HEK293T (cell line): ENCODE measurements around the gene LRRC59.

Source experiments
- CTCF ChIA-PET: fragments of 350-600 bp; formaldehyde crosslinking; extraction: SDS; loops from one replicate; lab custom pipeline; 2021; ENCODE audit warnings: antibody characterized with exemption, inconsistent platforms; lab: Yijun Ruan, JAX
- POLR2A ChIA-PET: fragments of 350-600 bp; formaldehyde crosslinking; extraction: SDS; loops from one replicate; lab custom pipeline; 2020; ENCODE audit warnings: antibody characterized with exemption, inconsistent platforms; lab: Yijun Ruan, JAX
- DNase-seq: peaks from one replicate; pipeline ENCODE4 v3.0.0; 2012; ENCODE audit warnings: mixed read lengths; ENCODE audit errors: extremely low spot score
- ARNT ChIP-seq: fragments of 450-650 bp; IDR thresholded peaks from 2 replicates; pipeline ENCODE4 v1.6.1; 2017; ENCODE audit warnings: mild to moderate bottlenecking
- BHLHE40 ChIP-seq: fragments of 450-650 bp; IDR thresholded peaks from 2 replicates; pipeline ENCODE4 v1.6.1; 2016; ENCODE audit warnings: mild to moderate bottlenecking, moderate library complexity, borderline replicate concordance
- CTBP1 ChIP-seq: fragments of 450-650 bp; IDR thresholded peaks from 2 replicates; pipeline ENCODE4 v1.6.1; 2016; ENCODE audit warnings: borderline replicate concordance
- ELF4 ChIP-seq: fragments of 450-650 bp; IDR thresholded peaks from 2 replicates; pipeline ENCODE4 v1.6.1; 2017; ENCODE audit warnings: antibody characterized with exemption
- FOXA1 ChIP-seq: fragments of 450-650 bp; IDR thresholded peaks from 2 replicates; pipeline ENCODE4 v1.6.1; 2016; ENCODE audit warnings: mild to moderate bottlenecking
- FOXK2 ChIP-seq: fragments of 450-650 bp; IDR thresholded peaks from 2 replicates; pipeline ENCODE4 v1.6.1; 2016; ENCODE audit warnings: mild to moderate bottlenecking
- FOXM1 ChIP-seq: fragments of 450-650 bp; IDR thresholded peaks from 2 replicates; pipeline ENCODE4 v1.6.1; 2017; ENCODE audit warnings: mild to moderate bottlenecking, borderline replicate concordance
- HDGF ChIP-seq: fragments of 450-650 bp; IDR thresholded peaks from 2 replicates; pipeline ENCODE4 v1.6.1; 2017; ENCODE audit warnings: antibody characterized with exemption, borderline replicate concordance
- L3MBTL2 ChIP-seq: fragments of 450-650 bp; conservative IDR thresholded peaks from 2 replicates; pipeline ENCODE4 v1.6.1; 2016; ENCODE audit warnings: mild to moderate bottlenecking
- LEF1 ChIP-seq: fragments of 450-650 bp; IDR thresholded peaks from 2 replicates; pipeline ENCODE4 v1.6.1; 2017; ENCODE audit warnings: mild to moderate bottlenecking, borderline replicate concordance
- NFRKB ChIP-seq: fragments of 450-650 bp; IDR thresholded peaks from 2 replicates; pipeline ENCODE4 v1.6.1; 2016; ENCODE audit warnings: mild to moderate bottlenecking, moderate library complexity
- SP1 ChIP-seq: fragments of 450-650 bp; IDR thresholded peaks from 2 replicates; pipeline ENCODE4 v1.6.1; 2017
- SUZ12 ChIP-seq: fragments of 450-650 bp; IDR thresholded peaks from 2 replicates; pipeline ENCODE4 v1.6.1; 2016; ENCODE audit warnings: mild to moderate bottlenecking
- TARDBP ChIP-seq: fragments of 450-650 bp; IDR thresholded peaks from 2 replicates; pipeline ENCODE4 v1.6.1; 2016
- ZNF384 ChIP-seq: fragments of 450-650 bp; IDR thresholded peaks from 2 replicates; pipeline ENCODE4 v1.6.1; 2016
- TF ChIP-seq, protein P1 (sequence below): fragments of 450-650 bp; IDR thresholded peaks from 2 replicates; pipeline ENCODE4 v1.6.1; 2016

LRRC59 gene

DNA sequence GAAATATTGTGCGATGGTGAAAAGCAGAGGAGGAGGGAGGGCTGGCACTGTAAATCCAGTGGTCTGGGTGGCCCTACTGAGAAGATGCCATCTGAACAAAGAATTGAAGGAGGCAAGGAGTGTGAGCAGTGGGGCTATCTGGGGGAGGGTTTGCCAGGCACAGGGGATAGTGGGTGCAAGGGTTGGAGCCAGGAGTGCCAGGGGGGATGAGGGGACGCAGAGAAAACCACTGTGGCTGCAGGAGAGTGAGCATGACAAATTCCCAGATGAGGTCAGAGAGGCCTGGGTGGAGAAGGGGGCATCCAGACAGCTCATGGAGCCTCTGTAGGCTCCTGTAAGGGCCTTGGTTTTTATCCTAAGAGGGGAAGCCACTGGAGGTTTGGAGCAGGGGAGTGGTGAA is 46.6 kb downstream of the LRRC59 start:
- ChIA-PET CTCF (no interaction called here), POLR2A (interaction anchor here (0.6 to 1.0 kb wide), 2 partner anchors 9 to 129 kb away, joined by 3 read pairs; no protein-coding TSS in a partner anchor)
- TF ChIP-seq FOXK2 (no peak), FOXM1 (no peak), ARNT (no peak), SUZ12 (no peak), NFRKB (no peak)
- TF ChIP-seq, protein P1, sequence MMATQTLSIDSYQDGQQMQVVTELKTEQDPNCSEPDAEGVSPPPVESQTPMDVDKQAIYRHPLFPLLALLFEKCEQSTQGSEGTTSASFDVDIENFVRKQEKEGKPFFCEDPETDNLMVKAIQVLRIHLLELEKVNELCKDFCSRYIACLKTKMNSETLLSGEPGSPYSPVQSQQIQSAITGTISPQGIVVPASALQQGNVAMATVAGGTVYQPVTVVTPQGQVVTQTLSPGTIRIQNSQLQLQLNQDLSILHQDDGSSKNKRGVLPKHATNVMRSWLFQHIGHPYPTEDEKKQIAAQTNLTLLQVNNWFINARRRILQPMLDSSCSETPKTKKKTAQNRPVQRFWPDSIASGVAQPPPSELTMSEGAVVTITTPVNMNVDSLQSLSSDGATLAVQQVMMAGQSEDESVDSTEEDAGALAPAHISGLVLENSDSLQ: no peak
- no peak for DNase-seq

DNA sequence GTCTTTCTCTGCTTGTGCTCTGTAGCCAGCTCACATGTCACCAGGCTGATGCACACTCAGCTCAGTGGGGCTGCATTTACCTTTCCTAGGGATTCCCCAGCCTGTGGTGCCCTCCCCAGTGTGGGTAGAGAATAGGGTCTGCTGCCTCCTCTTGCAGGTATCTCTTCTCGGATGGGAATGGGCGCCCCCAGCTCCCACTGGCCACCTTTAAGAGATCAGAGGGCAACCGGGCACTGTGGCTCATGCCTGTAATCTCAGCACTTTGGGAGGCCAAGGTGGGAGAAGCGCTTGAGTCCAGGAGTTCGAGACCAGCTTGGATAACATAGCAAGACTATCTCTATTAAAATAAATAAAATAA is 48.1 kb downstream of the LRRC59 start:
- ChIA-PET POLR2A (interaction anchor here (1.1 to 1.2 kb wide), 3 partner anchors 13 to 130 kb away, joined by 3 read pairs; no protein-coding TSS in a partner anchor), CTCF (interaction anchor here (0.5 to 1.7 kb wide), 2 partner anchors 8 to 13 kb away, joined by 3 to 6 read pairs; no protein-coding TSS in a partner anchor)
- TF ChIP-seq TARDBP (no peak), LEF1 (no peak), L3MBTL2 (no peak), FOXA1 (no peak), NFRKB (no peak), BHLHE40 (no peak), CTBP1 (no peak), FOXK2 (no peak), ZNF384 (no peak), ARNT (no peak), SP1 (no peak)
- TF ChIP-seq, protein P1: no peak
- no peak for DNase-seq

DNA sequence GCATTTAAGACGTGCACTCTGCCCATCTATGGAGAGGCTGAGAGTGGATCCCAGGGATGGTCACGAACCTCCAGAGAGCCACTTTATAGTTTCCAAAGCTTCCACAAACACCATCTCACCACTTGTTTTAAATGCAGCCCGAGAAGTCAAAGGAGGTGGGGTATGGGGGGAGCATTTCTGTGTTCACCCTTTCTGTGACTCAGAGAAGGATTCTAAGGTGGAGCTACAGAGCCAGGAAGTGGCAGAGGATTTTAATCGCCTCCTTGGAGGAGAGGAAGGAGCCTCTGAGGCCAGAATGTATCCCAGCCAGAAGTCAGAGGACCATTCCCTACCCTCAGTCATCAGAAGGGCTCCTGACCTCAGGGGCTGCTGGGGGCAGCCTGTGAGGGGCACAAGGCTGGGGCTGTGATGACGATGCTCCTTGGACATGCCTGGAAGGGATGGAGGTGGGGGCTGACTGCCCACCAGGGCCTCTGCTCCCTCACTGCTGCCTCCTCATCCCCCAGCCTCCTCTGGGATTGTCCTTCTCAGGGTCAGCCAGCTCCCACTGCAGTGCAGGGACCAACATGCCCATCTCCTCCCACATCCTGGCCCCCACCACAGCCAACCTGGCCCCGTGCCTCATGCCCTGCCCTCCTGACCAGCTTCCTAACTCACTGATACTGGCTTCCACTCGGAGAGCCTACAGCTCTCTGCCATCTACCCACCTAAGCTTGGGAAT is 48.6 kb downstream of the LRRC59 start:
- no peak for DNase-seq
- ChIA-PET POLR2A (interaction anchor here (1.1 to 1.2 kb wide), 3 partner anchors 13 to 131 kb away, joined by 3 read pairs; no protein-coding TSS in a partner anchor), CTCF (interaction anchor here (0.5 to 1.7 kb wide), 2 partner anchors 9 to 13 kb away, joined by 3 to 6 read pairs; no protein-coding TSS in a partner anchor)
- TF ChIP-seq HDGF: no peak
- TF ChIP-seq ARNT: no peak

DNA sequence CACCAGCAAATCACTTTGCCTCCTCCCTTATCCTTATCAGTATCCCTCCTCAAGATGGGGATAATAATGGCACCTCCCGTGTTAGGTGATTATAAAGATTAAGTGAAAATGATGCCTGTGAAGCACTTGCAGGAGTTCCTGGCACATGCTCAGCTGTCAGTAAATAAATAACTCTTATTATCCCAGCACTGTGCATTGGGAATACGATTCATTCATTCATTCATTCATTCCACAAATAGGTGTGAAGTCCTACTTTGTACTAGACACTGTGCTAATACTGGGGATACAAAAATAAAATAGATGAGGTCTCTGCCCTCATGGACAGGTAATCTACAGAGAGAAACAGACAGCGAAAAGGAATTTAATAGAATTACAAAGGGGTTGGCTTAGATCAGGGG is 49.4 kb downstream of the LRRC59 start:
- no peak for DNase-seq
- CTCF ChIA-PET: interaction anchor here (0.6 to 1.7 kb wide), 2 partner anchors 14 to 178 kb away, joined by 4 to 6 read pairs; no protein-coding TSS in a partner anchor
- POLR2A ChIA-PET: no interaction called here
- TF ChIP-seq SP1 (no peak), SUZ12 (no peak), ZNF384 (no peak), ARNT (no peak), NFRKB (no peak), FOXA1 (no peak), L3MBTL2 (no peak), BHLHE40 (no peak), HDGF (no peak), LEF1 (no peak), ELF4 (no peak), CTBP1 (no peak), FOXK2 (no peak), TARDBP (no peak), FOXM1 (no peak)
- TF ChIP-seq, protein P1: no peak

DNA sequence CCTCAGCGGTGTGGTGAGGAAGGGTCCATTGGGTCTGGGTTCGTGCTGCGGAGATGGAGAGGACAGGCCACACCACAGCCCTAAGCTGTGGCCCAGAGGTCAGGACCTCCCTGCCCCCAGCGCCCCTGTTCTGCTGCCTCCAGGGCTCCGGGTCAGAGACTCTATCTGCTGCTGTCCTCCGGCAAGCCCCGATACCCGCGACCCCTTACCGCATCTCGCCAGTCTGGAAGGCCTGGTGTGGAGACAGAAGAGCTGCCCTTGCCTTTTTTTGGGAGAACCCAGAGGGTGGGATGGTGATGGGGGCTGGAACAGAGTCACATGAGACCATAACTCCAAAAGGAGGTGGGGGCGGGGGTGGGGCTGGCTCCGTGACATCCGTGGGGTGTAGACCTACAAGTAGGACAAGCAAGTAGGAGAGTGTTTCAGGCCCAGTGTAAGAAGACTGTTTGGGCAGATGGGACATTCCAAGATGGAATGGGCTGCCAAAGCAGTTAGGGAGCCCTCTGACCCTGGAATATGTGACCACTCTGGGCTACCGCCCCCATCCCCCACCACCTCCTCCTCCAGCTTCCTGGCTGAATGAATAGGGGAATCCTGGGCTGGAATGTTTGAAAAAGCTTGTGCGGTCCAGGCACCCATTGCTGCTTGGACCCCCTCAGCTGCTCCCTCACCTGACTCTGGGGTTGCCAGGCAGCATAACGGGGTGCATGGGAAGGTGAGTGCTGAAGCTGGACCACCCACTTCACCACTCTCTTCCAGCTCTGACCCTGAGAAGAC is 50.0 kb downstream of the LRRC59 start:
- TF ChIP-seq, protein P1: no peak
- TF ChIP-seq ARNT: no peak
- TF ChIP-seq FOXK2: no peak
- TF ChIP-seq NFRKB: no peak
- TF ChIP-seq HDGF: no peak
- no peak for TF ChIP-seq TARDBP
- no peak for TF ChIP-seq FOXM1
- TF ChIP-seq ELF4: no peak
- no peak for TF ChIP-seq ZNF384
- no peak for TF ChIP-seq SP1
- TF ChIP-seq LEF1: no peak
- CTCF ChIA-PET: interaction anchor here (0.6 to 1.7 kb wide), 6 partner anchors 14 to 233 kb away, joined by 3 to 9 read pairs (median 4); no protein-coding TSS in a partner anchor
- POLR2A ChIA-PET: interaction anchor here (0.9 to 1.9 kb wide), 6 partner anchors 8 to 170 kb away, joined by 3 to 12 read pairs (median 6); partner anchors contain the start of gene LRRC59
- no peak for DNase-seq
